NCI-H526 treated with DMSO at 0.1 percent for 48 hours (cell line): Measurements from ENCODE around the gene PRKAB1.
"Not testable (repeated sequence)": the region's sequence is repeated elsewhere in the genome, so short reads cannot be mapped to it uniquely, and the experiment has no call there.

Experiments used
- DNase-seq: peaks from one replicate; lab custom pipeline; 2025; lab: John Stamatoyannopoulos, UW

The PRKAB1 gene

DNA sequence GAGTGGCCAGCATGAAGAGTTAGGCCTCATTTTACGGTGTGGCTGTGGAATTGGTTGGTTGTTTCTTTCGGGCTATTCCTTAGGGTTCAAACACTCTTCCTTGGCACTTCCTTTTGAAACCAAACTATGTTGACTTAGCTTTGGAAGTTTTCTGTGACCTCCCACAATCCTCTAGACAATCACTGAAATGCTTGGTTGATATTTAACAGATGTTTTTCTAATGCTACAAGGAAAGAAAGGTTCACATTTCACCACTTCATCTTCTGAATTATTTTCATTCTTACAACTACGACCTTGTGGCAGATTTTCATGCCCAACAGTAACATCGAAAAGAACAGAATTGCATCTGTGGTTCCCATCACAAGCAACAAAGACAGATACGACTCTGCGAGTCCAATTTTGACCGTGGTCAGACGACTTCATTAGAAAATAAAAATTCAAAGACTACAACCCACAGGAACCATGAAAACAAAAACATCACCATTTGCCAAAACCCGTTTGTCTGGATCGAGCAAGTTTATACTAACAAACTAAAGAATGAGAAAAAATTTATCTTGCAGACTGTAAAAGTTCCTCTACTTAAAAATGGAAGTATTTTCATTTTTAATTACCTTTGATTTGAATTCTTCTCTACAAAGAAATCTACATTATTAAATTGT, 16.9 kb downstream of the PRKAB1 start:
- DNase-seq, result no peak

GRCh38 chr12:119685375-119685774, 17.4 kb downstream of the PRKAB1 start:
- no peak for DNase-seq

GRCh38 chr12:119686355-119686754, 18.4 kb downstream of the PRKAB1 start:
- DNase-seq, result no peak

- DNase-seq, result no peak
Measured at GRCh38 chr12:119686776-119687175, 18.8 kb downstream of the PRKAB1 start.

DNA sequence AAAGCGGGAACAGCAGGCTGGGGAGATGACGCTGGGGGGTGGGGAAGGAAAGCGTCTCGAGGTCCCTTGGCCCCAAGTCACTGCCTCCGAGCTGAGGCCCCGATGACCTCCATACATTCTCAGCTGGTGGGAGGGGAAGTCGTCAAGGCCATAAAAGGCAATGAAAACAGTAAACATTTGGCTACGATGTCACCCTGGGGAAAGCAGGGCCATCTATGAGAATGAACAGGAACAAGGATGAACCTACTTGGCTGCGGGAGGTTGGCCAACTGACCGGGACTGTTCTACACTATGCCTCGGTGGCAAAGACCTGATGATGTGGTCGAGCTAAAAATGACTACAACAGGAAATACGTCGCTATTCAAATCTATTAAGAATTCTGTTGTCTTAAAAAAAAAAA, 19.5 kb downstream of the PRKAB1 start:
- no peak for DNase-seq

DNA sequence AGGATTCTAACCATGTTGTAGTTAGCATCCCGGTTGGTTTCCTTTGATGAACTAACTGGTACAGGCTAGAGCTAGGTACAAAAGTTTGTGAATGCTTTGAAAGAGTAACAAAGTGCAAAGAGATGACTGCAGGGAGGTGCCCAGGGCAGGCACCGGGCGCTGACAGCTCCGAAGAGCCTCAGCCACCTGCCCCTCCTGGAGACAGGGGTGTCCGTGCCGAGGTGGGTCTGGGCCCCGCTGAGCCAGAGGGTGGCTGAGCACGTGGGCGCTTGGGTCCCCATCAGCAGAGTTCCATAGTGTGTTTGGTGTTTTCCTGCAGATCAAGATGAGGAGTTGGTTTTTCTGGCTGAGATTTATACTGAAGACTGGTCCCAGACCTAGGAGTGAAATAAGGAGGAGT, 19.9 kb downstream of the PRKAB1 start:
- no peak for DNase-seq

DNA sequence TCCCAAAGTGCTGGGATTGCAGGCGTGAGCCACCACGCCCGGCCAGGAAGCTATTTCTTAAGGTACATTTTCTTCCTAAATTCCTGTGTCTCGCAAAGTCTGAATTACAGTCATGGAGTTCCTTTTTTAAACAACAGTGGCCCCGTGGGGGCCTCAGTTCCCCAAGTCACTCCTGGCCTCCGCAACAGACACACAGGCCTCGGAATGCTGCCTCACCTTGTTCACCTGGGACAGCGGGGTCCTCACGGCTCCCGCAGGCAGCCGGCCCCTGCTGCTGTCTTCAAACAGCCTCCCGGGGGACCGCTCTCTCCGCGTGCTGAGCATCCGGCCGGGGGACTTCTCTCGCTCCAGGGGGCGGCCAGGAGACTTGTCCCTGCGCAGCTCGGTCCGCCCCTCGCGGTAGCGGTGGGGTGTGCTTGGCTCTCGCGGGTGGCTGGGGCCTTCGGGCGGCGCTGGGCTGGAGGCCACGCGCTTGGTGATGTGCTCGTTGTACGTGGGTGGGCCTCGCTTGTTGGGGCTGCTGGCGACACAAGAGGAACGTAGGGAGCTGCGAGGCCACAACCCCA, 22.1 kb downstream of the PRKAB1 start:
- no peak for DNase-seq

GRCh38 chr12:119691202-119691810, 23.4 kb downstream of the PRKAB1 start:
- DNase-seq, result no peak

GRCh38 chr12:119692410-119692809, 24.5 kb downstream of the PRKAB1 start:
- DNase-seq, result no peak

GRCh38 chr12:119692997-119693396, 25.1 kb downstream of the PRKAB1 start:
- no peak for DNase-seq

- no peak for DNase-seq
Measured at GRCh38 chr12:119693511-119693910, 25.6 kb downstream of the PRKAB1 start.

GRCh38 chr12:119694111-119694510, 26.2 kb downstream of the PRKAB1 start:
- no peak for DNase-seq

GRCh38 chr12:119695034-119695433, 27.1 kb downstream of the PRKAB1 start:
- DNase-seq, result no peak

- no peak for DNase-seq
Measured at GRCh38 chr12:119696943-119697342, 29.0 kb downstream of the PRKAB1 start.

GRCh38 chr12:119699199-119699760, 31.3 kb downstream of the PRKAB1 start:
- DNase-seq, result no peak

DNA sequence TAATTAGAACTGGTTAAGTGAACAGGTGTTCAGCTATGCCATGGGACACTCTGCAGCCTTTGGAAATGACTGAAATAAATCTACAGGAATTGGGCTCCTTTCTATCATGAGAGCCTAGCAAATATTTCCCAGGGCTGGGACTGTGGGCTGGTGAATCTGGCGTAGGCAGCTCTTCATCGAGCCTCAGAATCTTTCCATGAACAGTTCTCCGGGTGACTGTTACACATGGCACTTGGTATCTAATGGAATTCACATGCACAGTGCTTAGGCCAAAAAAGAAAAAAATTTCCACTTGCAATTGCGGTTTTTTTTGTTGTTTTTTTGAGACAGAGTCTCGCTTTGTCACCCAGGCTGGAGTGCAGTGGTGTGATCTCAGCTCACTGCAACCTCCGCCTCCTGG, 32.1 kb downstream of the PRKAB1 start:
- DNase-seq, result no peak

DNA sequence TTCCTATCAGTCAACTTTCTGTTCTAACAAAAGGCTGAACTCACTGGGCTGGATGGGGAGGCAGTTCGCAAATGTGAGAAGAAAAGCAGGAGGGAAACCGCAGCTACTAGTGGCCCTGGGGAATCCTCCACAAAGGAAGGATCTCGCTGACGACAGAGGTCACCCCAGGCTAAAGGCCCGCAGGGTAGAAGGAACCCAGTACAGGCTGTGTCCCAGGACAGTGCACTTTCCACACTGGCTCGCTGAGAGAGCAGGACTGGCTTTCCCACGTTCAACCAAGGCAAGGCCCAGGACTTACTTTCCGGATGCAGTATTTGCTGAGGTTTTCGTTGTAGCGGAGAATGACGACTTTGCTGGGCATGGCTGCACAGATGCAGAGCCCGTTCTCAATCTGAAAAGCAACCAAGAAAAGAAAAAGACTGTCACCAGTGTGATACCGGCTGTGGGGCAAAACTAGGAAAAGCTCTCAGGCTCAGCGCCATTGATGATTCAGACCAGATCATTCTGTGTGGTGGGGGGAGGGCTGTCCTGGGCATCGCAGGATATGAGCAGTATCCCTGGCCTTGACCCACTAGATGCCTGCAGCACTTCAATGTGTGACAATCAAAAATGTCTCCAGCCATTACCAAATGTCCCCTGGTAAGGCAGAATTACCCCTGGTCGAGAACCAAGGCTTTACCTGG, 36.3 kb downstream of the PRKAB1 start:
- DNase-seq, result no peak

- no peak for DNase-seq
Measured at GRCh38 chr12:119705182-119705581, 37.2 kb downstream of the PRKAB1 start.

DNA sequence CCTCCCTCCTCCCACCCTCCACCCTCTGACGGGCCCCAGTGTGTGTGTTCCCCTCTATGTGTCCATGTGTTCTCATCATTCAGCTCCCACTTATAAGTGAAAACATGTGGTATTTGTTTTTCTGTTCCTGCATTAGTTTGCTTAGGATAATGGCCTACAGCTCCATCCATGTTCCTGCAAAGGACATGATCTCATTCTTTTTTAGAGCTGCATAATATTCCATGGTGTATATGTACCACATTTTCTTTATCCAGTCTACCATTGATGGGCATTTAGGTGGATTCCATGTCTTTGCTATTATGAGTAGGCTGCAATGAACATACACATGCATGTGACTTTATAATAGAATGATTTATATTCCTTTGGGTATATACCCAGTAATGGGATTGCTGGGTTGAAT, 38.5 kb downstream of the PRKAB1 start:
- DNase-seq, result not testable (repeated sequence)

GRCh38 chr12:119710374-119710964, 42.5 kb downstream of the PRKAB1 start:
- DNase-seq, result peak; percentile 66

DNA sequence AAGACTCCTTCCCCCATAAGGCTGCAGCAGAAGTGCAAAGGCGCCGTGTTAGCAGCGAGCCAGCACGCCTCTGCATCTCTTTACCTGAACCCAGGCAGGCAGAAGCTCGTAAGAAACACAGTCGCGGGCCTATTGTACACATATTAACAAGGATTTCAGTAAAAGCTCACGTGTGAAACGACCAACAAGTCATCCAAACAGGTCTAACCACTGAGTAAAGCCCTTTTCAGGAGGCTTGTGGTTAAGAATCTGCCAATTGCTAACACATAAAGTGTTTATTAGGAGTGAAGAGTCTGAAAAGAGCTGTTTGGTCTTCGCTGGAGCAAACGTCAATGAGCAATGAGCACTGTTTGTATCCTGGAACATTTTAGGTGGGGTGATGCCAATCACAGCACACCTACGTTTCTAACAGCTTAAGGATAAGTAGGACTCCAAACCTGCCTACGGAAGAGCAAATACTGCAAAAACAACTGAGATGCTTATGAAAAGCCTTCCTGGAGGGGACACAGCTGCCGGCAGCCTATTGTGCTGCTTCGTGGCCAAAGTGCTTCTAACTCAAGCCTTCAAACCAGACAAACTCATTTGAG, 43.1 kb downstream of the PRKAB1 start:
- DNase-seq, result no peak

GRCh38 chr12:119711693-119712092, 43.8 kb downstream of the PRKAB1 start:
- no peak for DNase-seq
